Measurements from ENCODE around the gene CLEC19A.

GRCh38 chr16:19338335-19338734, 52.8 kb downstream of the CLEC19A start:
- TF ChIP-seq CSDC2 (CRISPR knock-in tag; IDR thresholded peaks at IDR 0.05) (no peak), PATZ1 (CRISPR knock-in tag; IDR thresholded peaks at IDR 0.05; ENCODE audit: borderline replicate concordance) (no peak), ARNTL (CRISPR knock-in tag; IDR thresholded peaks at IDR 0.05; ENCODE audit: borderline replicate concordance, low read depth) (no peak), ZNF8 (CRISPR knock-in tag; IDR thresholded peaks at IDR 0.05) (no peak), CSRNP3 (CRISPR knock-in tag; IDR thresholded peaks at IDR 0.05) (no peak), ZFP3 (CRISPR knock-in tag; IDR thresholded peaks at IDR 0.05) (no peak), CREB5 (CRISPR knock-in tag; IDR thresholded peaks at IDR 0.05; ENCODE audit: low read depth) (no peak), BACH2 (CRISPR knock-in tag; IDR thresholded peaks at IDR 0.05; ENCODE audit: borderline replicate concordance) (no peak), ISL1 (CRISPR knock-in tag; IDR thresholded peaks at IDR 0.05) (no peak)

Data from SK-N-SH treated with all-trans-retinoic acid at 6 μM for 48 hours (cell line).